Omental fat pad (tissue), 4 donors: Measurements from ENCODE around the gene NOC3L. TPM values are rescaled to one million over a fixed set of nuclear protein-coding genes. Genes with fewer than 3 reads are reported as not detected.

ENCODE experiments used
- ATAC-seq: fragments of 150-250 bp; one replicate; pipeline ENCODE4 v1.9.1; 2016; ENCODE audit warnings: mild to moderate bottlenecking, moderate library complexity; ENCODE audit not compliant: low FRiP score
- DNase-seq: peaks from one replicate; pipeline ENCODE4 v3.0.0-alpha.2; 2019; ENCODE audit warnings: low spot score
- total RNA-seq, 4 donors: library from RNA; depleted of rRNA; stranded (reverse); fragments of >200 nt; gene quantifications; one replicate each; pipeline ENCODE4 v1.1.0, GENCODE V29; 2016
- TF ChIP-seq, protein P1 (sequence below), 3 donors: fragments of 450-650 bp; IDR thresholded peaks; one replicate each; pipeline ENCODE4 v1.5.1; 2016 to 2017; ENCODE audit warnings: antibody characterized with exemption in 3 of 3, mild to moderate bottlenecking in 3 of 3, moderate library complexity in 2 of 3

The NOC3L gene
- total RNA-seq, 4 donors from 2014 or later = 20.3 to 42.9 (median 23.0) TPM

DNA sequence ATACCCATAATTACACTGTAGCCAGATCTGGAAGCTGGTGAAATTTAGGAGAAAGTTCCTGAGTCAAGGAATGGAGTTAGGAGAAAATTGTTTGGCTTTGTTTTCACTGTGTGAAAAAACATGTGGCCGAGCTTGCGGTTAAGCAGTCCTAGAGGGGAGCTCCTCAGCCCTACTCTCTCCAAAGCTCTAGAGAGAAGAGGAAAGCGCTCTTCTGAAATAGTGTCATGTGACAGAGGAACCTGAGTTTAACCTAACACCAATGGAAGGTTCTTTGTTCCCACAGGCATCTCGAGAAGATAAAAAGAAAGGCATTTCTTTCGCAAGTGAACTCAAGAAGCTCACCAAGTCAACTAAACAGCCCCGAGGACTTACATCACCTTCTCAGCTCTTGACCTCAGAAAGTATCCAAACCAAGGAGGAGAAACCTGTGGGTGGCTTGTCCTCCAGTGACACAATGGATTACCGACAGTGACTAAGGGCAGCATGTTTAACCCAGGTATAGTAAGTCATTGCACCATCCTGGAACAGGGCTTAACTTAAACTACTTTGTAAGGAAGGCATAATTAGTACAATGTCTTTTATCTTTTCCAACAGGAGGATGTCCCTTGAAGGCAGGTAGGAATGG is 38.0 kb downstream of the NOC3L start:
- TF ChIP-seq, protein P1, sequence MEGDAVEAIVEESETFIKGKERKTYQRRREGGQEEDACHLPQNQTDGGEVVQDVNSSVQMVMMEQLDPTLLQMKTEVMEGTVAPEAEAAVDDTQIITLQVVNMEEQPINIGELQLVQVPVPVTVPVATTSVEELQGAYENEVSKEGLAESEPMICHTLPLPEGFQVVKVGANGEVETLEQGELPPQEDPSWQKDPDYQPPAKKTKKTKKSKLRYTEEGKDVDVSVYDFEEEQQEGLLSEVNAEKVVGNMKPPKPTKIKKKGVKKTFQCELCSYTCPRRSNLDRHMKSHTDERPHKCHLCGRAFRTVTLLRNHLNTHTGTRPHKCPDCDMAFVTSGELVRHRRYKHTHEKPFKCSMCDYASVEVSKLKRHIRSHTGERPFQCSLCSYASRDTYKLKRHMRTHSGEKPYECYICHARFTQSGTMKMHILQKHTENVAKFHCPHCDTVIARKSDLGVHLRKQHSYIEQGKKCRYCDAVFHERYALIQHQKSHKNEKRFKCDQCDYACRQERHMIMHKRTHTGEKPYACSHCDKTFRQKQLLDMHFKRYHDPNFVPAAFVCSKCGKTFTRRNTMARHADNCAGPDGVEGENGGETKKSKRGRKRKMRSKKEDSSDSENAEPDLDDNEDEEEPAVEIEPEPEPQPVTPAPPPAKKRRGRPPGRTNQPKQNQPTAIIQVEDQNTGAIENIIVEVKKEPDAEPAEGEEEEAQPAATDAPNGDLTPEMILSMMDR (IDR thresholded peaks at IDR 0.05) = no peak
- no peak for ATAC-seq
- no peak for DNase-seq

DNA sequence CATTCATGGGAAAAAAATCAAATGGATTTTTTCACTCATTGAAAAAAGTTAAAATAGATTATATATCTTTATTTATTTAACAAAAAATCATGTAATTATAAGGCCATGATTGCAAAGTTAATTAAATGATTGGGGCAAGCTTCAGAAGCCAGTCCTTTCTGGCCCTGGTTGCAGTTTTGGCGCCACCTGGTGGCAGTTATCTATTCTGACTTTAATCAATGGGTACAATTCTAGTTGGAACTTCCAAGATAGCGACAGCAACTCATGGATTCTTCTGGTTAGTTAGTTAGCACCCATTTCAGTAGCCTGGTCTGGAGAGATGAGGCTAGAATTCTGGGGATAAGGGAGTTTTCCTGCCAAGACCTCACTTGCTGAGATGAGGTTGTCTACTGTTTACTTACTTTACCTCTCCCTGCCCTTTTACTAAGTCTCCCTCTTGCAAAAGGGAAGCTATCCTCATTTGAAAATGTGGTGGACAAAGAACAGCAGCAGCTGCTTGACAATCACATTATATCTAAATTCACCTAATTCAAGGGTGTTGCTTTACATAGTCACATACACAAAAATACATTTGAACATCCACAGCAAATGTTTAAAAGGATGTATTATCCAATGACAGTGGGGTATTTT is 42.3 kb downstream of the NOC3L start:
- peak; percentile 79 for DNase-seq
- TF ChIP-seq, protein P1 (IDR thresholded peaks at IDR 0.05) = no peak

DNA sequence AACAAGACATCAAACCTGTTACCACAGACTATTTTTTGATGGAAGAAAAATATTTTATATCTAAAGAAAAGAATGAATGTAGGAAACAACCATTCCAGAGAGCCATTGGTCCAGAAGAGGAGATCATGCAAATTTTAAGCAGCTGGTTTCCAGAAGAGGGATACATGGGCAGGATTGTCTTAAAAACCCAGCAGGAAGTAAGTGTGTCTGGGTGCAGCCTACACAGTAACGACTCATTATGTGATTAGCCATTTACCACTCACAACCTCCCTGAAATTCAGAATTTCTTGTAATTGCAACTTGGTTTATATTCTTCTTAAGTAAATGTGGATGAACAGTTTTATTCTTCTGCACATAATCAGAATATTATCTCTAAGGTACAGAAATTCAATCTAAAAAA is 46.2 kb downstream of the NOC3L start:
- ATAC-seq (no peak), DNase-seq (no peak)
- TF ChIP-seq, protein P1 (IDR thresholded peaks at IDR 0.05) = no peak

More for the DNA sequence above, 42.3 kb downstream of the NOC3L start:
- ATAC-seq = no peak

DNA sequence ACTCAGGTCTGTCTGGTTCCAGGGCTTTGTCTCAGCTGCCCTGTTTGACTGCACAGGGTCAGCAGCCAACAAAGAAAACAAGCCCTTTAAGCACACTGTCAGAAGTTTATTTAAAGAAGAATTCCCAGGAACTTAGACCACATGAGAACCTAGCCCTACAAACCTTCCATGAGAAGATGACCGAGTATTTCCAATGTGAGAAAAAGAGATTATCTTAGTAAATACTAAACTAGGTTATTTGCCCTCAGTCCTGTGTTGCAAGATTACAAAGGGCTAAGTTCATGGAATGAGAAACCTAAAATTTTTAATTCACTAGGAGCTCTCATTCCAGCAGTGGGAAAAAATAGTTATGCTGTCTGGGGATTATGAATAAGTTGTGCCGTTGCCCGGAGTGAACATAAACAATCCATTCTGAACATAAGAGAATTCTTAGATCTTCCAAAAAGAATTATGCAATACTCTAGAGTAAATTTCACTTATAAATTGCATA is 46.7 kb downstream of the NOC3L start:
- ATAC-seq = peak; percentile 42
- no peak for DNase-seq
- TF ChIP-seq, protein P1 (IDR thresholded peaks at IDR 0.05) = no peak

DNA sequence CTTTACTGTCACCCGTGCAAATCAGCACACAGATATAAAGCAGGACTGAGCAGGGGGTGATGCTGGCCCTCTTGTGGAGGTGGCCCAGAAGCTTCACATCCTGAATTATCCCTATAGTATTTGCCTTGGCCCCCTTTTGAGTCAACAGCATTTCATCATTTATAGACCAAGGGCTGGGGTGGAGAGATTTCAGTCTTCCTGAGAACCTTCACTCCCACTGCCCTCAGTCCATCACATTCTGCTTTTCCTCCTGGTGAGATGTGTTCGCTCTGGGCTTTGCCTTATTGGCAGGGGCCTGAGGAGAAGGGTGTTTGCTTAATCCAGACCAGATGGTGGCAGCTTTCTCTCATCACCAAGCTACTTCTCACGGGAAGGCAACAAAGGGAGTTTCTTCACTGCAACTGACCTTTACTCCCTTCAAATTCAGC is 47.7 kb downstream of the NOC3L start:
- DNase-seq (no peak), ATAC-seq (no peak)
- TF ChIP-seq, protein P1 (IDR thresholded peaks at IDR 0.05) = no peak

DNA sequence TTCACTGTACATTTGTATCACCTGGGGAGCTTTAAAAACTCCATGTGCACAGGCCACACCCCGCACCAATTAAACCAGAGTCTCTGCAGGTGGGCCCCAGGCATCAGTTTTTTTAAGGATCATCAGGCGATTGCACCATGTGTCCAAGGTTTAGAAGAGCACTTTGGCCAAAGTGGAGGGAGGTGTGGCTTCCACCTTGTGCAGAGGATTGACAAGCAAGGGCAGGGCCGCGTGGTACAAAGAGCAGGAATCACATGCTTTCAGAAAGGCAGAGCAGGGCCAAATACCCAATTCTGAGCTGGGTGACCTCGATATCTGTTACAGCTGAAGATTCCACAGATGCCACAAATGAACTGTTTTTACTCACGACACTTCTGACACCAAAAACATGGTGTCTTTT is 52.4 kb downstream of the NOC3L start:
- no peak for DNase-seq
- TF ChIP-seq, protein P1 (IDR thresholded peaks at IDR 0.05) = no peak
- no peak for ATAC-seq

DNA sequence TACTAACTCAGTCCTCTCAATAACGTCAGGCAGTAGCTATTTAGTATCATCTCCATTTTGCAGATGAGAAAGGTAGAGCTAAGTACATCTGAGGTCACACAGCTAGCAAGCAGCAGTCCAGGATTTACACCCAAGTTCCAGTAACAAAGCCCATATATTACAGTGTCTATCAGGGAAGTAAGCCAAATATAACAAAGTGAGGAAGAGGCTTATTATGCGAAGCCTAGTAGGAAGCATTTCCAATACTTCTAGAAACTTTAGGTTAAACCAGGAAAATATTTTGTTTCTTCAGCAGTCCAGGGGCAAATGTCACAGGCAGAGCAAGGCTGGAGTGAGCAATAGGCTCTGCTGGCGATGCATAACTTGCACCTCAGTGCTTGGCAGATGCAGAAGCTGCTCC is 53.9 kb downstream of the NOC3L start:
- ATAC-seq (no peak), DNase-seq (no peak)
- TF ChIP-seq, protein P1 (IDR thresholded peaks at IDR 0.05) = no peak
